NCI-H2107 (cell line): ENCODE measurements around the gene BMPR1B.
"Not testable (repeated sequence)": the region's sequence is repeated elsewhere in the genome, so short reads cannot be mapped to it uniquely, and the experiment has no call there.

Source experiments
- DNase-seq: peaks from one replicate; lab custom pipeline; 2025; lab: John Stamatoyannopoulos, UW

Gene BMPR1B

GRCh38 chr4:94763005-94763404, 5.2 kb downstream of the BMPR1B start:
- DNase-seq, result no peak

DNA sequence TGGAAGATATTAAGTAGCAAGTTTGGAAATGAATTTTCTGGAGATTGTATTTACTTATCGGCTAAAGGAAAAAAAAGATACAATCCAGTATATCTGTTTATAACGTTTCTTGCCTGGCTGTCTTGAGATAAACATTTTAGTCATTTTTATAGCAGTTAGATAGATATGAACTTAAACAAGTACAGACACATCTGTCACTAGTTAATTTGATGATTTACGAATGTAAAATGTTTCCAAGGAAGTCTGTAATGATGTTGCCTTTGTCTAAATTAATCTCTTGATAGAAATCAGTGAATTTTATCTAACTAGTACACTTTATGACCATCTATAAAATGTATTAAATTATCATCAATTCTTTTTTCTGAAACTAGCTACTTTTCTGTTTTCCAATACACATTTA, 5.7 kb downstream of the BMPR1B start:
- DNase-seq, result no peak

GRCh38 chr4:94764069-94764468, 6.3 kb downstream of the BMPR1B start:
- no peak for DNase-seq

GRCh38 chr4:94765174-94765573, 7.4 kb downstream of the BMPR1B start:
- no peak for DNase-seq

GRCh38 chr4:94765648-94766047, 7.9 kb downstream of the BMPR1B start:
- no peak for DNase-seq

- DNase-seq, result no peak
These were observed 9.1 kb downstream of the BMPR1B start for GRCh38 chr4:94766856-94767255.

DNA sequence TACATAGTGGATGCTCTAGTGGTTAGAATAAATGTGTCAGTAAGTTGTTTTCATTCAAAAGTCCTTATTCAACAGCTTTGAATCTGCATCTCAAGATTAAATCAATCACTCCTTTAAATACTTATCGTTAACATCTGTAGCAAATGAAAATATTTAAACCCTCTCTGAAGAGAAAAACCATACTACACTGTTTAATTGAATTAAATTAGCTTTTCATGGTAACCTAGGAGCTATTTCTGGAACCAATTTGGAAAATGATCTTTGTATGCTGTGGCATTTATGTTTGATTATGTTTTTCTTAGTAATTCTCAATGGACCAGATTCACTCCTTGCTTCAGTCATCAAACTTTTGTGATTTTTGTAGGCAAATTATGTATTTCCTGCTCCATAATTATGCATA, 9.7 kb downstream of the BMPR1B start:
- DNase-seq, result no peak

DNA sequence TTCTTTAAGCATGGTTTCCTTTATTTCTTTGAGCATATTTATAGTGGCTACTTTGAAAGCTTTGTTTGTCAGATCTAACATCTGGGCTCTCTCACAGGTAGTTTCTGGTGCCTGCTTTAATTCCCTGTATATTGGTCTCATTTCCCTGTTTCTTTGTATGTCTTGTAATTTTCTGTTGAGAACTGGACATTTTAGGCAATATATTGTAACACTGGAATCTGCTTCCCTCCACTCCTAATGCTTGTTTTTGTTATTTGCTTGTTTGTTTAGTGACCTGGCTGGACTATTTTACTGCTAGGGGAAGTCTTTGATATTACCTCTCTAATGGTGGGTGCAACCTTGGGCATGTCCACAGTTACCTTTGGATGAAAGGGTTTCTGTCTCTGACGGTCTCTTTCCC, 25.0 kb downstream of the BMPR1B start:
- DNase-seq, result no peak

DNA sequence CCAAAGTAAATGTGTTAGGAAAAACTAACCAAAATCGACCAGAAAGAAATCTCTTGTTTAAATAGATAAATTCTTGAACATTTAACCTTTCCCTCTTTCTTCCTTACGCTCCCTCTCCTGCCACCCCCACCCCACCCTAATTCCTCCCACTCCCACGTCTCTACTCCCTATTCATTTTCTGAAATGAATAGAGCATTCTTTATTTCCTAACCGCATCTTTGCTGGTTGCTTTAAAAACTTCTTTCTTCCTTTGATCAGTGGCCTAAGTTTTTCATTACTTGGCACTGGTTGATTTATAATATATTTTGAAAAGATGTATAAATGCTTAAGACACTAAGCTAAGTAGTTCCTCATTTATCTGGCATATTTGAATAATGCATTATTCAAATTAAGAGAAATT, 33.9 kb downstream of the BMPR1B start:
- no peak for DNase-seq

GRCh38 chr4:94798808-94799207, 41.1 kb downstream of the BMPR1B start:
- no peak for DNase-seq

DNA sequence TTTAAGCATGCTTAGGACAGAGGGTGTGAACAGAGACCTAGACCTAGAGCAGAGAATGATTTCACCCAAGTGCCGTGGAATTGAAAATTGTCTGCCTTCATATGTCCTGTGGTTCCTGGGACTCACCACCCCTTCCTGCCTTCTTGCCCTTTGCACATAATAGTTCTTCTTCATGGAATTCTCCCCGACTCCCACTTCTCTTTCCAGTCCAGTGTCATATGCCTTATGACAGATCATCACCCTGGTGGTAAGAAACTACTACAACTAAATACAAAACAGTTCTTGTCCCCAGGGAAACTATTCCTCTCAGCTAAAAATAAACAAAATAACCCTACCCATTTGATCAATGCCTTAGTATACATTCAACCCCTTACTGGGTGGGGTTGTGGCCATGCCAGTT, 43.3 kb downstream of the BMPR1B start:
- DNase-seq, result no peak

- DNase-seq, result no peak
These were observed 44.3 kb downstream of the BMPR1B start for GRCh38 chr4:94802091-94802490.

DNA sequence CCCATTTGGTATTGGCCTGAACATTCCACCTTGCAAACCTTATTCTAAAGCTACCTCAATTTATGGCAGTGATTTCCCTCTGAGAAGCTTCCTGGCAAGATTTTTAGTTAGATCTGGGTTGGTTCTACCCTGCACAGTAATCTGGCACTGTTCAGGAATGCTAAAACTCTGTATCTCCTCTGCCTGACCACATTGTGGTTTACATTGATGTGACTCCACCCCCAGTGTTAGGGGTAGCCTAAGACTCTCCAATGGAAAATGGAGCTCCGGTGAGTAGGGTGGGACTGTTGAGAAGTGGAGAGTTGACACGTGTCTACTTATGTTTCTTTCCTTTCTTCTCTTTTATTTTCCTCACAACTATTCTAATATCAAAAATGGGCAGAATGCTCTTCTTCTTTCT, 45.4 kb downstream of the BMPR1B start:
- DNase-seq, result no peak

DNA sequence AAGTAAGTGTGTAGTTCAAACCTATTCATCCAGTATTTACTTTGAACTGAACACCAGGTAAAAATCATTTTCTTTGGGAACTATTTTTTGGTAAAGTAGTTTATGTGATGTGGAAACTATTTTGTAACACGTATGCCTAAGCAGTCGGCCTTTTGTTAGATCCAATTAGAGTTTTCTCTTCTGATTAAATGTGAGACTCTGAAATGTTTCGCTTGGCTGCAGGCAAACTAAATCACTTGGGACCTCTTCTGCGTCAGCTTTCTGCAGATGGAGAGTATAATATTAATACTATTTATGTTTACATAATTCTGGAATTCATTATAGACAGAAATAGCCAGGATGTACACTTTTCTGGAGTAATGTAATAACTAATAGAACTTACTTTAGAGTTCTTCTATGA, 46.9 kb downstream of the BMPR1B start:
- no peak for DNase-seq

DNA sequence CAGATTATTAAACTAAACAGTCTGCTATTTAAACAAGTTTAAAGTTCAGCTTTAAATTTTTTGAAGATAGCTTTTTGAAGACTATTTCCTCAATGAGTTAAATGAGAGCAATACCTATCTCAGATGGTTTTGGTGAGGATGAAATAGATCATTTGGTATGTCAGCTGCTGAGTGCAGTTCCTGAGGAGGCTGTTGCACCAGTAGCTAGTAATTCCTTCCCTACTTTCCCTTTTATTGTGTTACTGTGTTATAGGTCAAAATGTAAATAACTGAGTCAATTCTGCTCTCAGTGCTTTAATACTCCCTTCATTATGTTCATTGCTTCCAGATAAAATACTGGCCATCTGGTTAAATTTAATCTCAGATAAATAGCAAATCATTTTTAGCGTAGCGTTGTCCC, 48.6 kb downstream of the BMPR1B start:
- no peak for DNase-seq

GRCh38 chr4:94811643-94812042, 53.9 kb downstream of the BMPR1B start:
- no peak for DNase-seq

DNA sequence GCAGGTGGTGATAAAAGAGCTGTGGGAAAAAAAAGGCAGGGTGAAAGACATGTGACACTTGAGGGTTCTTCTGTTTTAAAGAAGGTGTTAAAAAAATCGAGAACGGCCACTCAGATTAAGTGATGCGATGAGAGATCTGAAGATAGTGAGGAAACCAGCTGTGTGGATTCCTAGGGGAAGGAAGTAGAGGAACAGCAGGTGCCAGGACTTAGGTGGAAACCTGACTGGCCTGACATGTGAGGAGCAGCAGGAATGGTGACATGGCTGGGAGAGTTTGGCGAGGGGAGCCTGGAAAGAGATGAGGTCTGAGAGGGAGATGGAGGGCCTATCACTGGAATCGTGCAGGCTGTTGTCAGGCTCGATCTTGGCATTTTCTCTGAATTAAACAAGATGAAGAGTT, 55.5 kb downstream of the BMPR1B start:
- no peak for DNase-seq

GRCh38 chr4:94814237-94814636, 56.5 kb downstream of the BMPR1B start:
- no peak for DNase-seq

DNA sequence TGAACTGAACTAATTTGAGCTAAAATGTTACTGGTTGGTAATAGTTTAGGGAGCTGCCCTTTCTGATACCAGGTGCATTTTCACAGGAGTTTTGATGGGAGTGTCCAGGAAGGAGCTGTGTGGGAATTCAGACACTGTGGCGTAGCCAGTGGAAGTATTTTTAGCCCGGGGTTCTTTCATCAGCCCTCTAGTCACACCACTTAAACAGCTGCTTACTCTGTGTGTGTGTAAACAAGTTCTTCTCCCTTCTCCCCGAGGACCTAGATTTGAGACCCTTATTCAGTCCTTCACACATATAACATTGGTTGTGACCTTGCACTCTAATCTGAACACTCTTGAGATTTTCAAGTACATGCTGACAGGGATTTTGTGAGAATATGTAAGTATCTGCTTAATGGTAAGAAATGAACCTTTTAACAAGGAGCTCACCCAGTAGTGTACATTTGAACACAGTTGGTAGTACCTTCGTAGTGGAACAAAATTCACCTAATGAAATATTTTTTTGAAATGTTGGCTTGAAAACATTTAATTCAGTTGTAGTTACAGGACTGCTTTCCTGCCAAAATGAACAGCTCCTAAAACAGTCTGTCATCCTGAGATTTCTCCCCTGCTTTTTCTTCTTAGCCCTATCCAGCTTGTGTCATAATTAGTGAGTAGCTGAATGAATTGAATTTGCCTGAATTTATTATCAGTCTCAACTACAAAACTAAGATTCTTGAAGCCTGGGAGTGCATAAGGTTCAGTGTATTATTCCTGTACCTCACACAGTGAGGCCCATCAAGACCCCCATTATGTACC, 61.8 kb downstream of the BMPR1B start:
- no peak for DNase-seq

GRCh38 chr4:94826206-94826605, 68.5 kb downstream of the BMPR1B start:
- no peak for DNase-seq

DNA sequence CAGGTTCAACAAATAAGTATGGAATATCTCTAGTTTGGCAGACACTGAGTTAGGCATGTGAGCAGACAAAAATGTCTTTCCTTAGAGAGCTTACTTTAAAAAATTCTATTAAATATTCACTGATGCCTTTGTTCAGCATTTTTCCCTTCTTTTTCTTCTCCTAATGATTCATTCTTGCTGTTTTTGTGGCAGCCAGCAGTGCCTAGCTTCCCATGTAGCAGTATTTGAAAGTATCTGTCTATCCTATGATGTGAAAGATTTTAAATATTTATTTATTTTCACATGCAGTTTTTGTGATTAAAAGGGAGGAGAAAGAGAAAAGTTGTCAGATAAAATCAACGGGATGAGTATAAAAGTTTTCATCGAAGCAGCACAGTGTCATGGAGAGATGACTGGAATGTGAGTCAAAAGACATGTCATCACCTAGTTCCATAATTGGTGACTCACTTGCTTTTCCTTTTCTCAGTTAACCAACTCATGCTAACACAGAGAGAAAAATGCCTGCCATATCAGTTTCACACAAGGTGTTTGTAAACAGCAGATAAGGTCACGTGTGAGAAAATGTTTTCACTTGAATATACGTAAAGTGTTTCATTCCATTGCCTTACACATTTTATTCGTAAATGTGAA, 69.8 kb downstream of the BMPR1B start:
- DNase-seq, result no peak

- no peak for DNase-seq
These were observed 71.1 kb downstream of the BMPR1B start for GRCh38 chr4:94828882-94829281.

DNA sequence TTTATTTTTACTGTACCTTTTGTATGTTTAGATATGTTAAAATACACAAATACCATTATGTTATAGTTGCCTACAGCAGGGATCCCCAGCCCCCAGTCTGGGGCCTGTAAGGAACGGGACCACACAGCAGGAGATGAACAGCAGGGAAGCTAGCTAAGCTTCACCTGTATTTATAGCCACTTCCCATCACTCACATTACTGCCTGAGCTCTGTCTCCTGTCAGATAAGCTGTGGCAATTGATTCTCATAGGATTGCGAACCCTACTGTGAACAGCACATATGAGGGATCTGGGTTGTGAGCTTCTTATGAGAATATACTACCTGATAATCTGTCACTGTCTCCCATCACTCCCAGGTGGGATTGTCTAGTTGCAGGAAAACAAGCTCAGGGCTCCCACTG, 73.9 kb downstream of the BMPR1B start:
- no peak for DNase-seq

GRCh38 chr4:94832329-94832728, 74.6 kb downstream of the BMPR1B start:
- not testable (repeated sequence) for DNase-seq
